Tibial artery (tissue), 4 donors: ENCODE data around the gene SLC35F1.
A peak's percentile ranks its signal among the peaks of the same experiment; 100 is the strongest.

Experiments used
- DNase-seq, 2 donors: peaks; one replicate each; pipeline ENCODE4 v3.0.0-alpha.2; 2019
- H3K27ac ChIP-seq, 2 donors: fragments of 200-600 bp; sonication (generic) in 1 of 2; 1 replicate in 1 of 2; 2 replicates in 1 of 2; pipeline ENCODE4 v1.5.1; 2018 to 2019; ENCODE audit warnings: mild to moderate bottlenecking in 1 of 2
- H3K27me3 ChIP-seq, 2 donors: fragments of 200-600 bp; sonication (generic) in 1 of 2; one replicate each; pipeline versions ENCODE4 v1.5.1 to v1.6.0; 2016 to 2019
- H3K36me3 ChIP-seq, 3 donors: fragments of 200-600 bp; sonication (generic) in 2 of 3; one replicate each; pipeline ENCODE4 v1.5.1; 2016 to 2019; ENCODE audit warnings: mild to moderate bottlenecking in 2 of 3
- H3K4me1 ChIP-seq, 4 donors: fragments of 200-600 bp; sonication (generic) in 2 of 4; 1 replicate in 3 of 4; 2 replicates in 1 of 4; pipeline ENCODE4 v1.5.1; 2016 to 2019
- H3K4me3 ChIP-seq, 2 donors: fragments of 200-600 bp; sonication (generic) in 1 of 2; 1 replicate in 1 of 2; 2 replicates in 1 of 2; pipeline ENCODE4 v1.5.1; 2018 to 2019; ENCODE audit warnings: mild to moderate bottlenecking in 2 of 2
- H3K9me3 ChIP-seq, 3 donors: fragments of 200-600 bp; sonication (generic) in 1 of 3; one replicate each; pipeline ENCODE4 v1.5.1; 2016 to 2019
- CTCF ChIP-seq, 2 experiments: fragments of 200-600 bp in 1 of 2; fragments of 450-650 bp in 1 of 2; IDR thresholded peaks; one replicate each; pipeline ENCODE4 v1.5.1; 2017 to 2019; ENCODE audit warnings: antibody characterized with exemption in 2 of 2, mild to moderate bottlenecking in 1 of 2, moderate library complexity in 1 of 2
- intact Hi-C: fragments of 100-400 bp; cut with DNase I; formaldehyde crosslinking; loops from one replicate; pipeline ENCODE4 v1.15.0; 2023; ENCODE audit warnings: low total_unique reads

SLC35F1 gene

GRCh38 chr6:118350881-118351430, 443.9 kb downstream of the SLC35F1 start:
- intact Hi-C loops = no loop called here
- no peak for TF ChIP-seq CTCF (IDR thresholded peaks at IDR 0.05)
- H3K9me3 ChIP-seq = no peaks in the 10 kb centered on the region
- H3K27me3 ChIP-seq = no peaks in the 10 kb centered on the region
- H3K27ac ChIP-seq = no peak overlapping the region
- H3K36me3 ChIP-seq = no peaks in the 10 kb centered on the region
- peaks cover 0 to 13% (median 0%) of the 10 kb centered on the region in 4 donors for H3K4me1 ChIP-seq
- no peak overlapping the region for H3K4me3 ChIP-seq
- DNase-seq = no peak

- Histone ChIP-seq H3K27ac (no peak overlapping the region), H3K27me3 (no peaks in the 10 kb centered on the region), H3K36me3 (no peaks in the 10 kb centered on the region), H3K4me1 (peaks cover 0 to 19% (median 0%) of the 10 kb centered on the region in 4 donors), H3K9me3 (no peaks in the 10 kb centered on the region), H3K4me3 (no peak overlapping the region)
- no peak for DNase-seq
- intact Hi-C loops = no loop called here
- no peak for TF ChIP-seq CTCF (IDR thresholded peaks at IDR 0.05)
Measured at GRCh38 chr6:118353564-118353963, 446.5 kb downstream of the SLC35F1 start.

- intact Hi-C loops = no loop called here
- no peaks in the 10 kb centered on the region for H3K9me3 ChIP-seq
- no peak overlapping the region for H3K27ac ChIP-seq
- no peaks in the 10 kb centered on the region for H3K27me3 ChIP-seq
- peaks cover 0 to 19% (median 0%) of the 10 kb centered on the region in 4 donors for H3K4me1 ChIP-seq
- no peak overlapping the region for H3K4me3 ChIP-seq
- no peak for TF ChIP-seq CTCF (IDR thresholded peaks at IDR 0.05)
- no peak for DNase-seq
- no peaks in the 10 kb centered on the region for H3K36me3 ChIP-seq
Measured at GRCh38 chr6:118354641-118355040, 447.6 kb downstream of the SLC35F1 start.

GRCh38 chr6:118356054-118356453, 449.0 kb downstream of the SLC35F1 start:
- Histone ChIP-seq H3K27ac (peak overlapping the region in 1 of 2 donors; percentile 38), H3K36me3 (no peaks in the 10 kb centered on the region), H3K27me3 (no peaks in the 10 kb centered on the region), H3K4me3 (no peak overlapping the region), H3K9me3 (no peaks in the 10 kb centered on the region), H3K4me1 (peaks cover 0 to 19% (median 0%) of the 10 kb centered on the region in 4 donors)
- DNase-seq = no peak
- TF ChIP-seq CTCF (IDR thresholded peaks at IDR 0.05) = no peak
- intact Hi-C loops = no loop called here

- H3K4me1 ChIP-seq = peaks cover 0 to 19% (median 0%) of the 10 kb centered on the region in 4 donors
- no peaks in the 10 kb centered on the region for H3K9me3 ChIP-seq
- intact Hi-C loops = no loop called here
- no peaks in the 10 kb centered on the region for H3K27me3 ChIP-seq
- H3K27ac ChIP-seq = no peak overlapping the region
- no peak overlapping the region for H3K4me3 ChIP-seq
- no peak for TF ChIP-seq CTCF (IDR thresholded peaks at IDR 0.05)
- no peaks in the 10 kb centered on the region for H3K36me3 ChIP-seq
- DNase-seq = no peak
Measured at GRCh38 chr6:118356686-118357085, 449.6 kb downstream of the SLC35F1 start.
